Fibroblast of skin of abdomen (primary cell): Measurements from ENCODE around the gene RNF144A.

Experiments
- DNase-seq: peaks from one replicate; pipeline ENCODE4 v3.0.0-alpha.2; 2013

Gene RNF144A

GRCh38 chr2:6908291-6908690 lies 8.9 kb upstream of the RNF144A start:
- DNase-seq, result no peak

- DNase-seq, result no peak
These were observed 7.5 kb upstream of the RNF144A start for GRCh38 chr2:6909431-6910385.

- DNase-seq, result no peak
These were observed 5.5 kb upstream of the RNF144A start for GRCh38 chr2:6911721-6912120.

- no peak for DNase-seq
These were observed 3.6 kb upstream of the RNF144A start for GRCh38 chr2:6913415-6914157.

GRCh38 chr2:6914828-6915227 lies 2.4 kb upstream of the RNF144A start:
- no peak for DNase-seq

GRCh38 chr2:6915399-6915798 lies 1.8 kb upstream of the RNF144A start:
- DNase-seq, result no peak

GRCh38 chr2:6916224-6916623 lies 988 bp upstream of the RNF144A start:
- no peak for DNase-seq

GRCh38 chr2:6916736-6917070 lies 509 bp upstream of the RNF144A start:
- no peak for DNase-seq

- no peak for DNase-seq
These were observed 679 bp downstream of the RNF144A start for GRCh38 chr2:6917761-6918421.

GRCh38 chr2:6919901-6920742 lies 2.9 kb downstream of the RNF144A start:
- DNase-seq, result peak; percentile 17

- no peak for DNase-seq
These were observed 3.5 kb downstream of the RNF144A start for GRCh38 chr2:6920743-6921064.

- no peak for DNase-seq
These were observed 4.2 kb downstream of the RNF144A start for GRCh38 chr2:6921321-6921922.

- no peak for DNase-seq
These were observed 5.0 kb downstream of the RNF144A start for GRCh38 chr2:6922201-6922656.

GRCh38 chr2:6923319-6923718 lies 6.1 kb downstream of the RNF144A start:
- no peak for DNase-seq

- no peak for DNase-seq
These were observed 7.1 kb downstream of the RNF144A start for GRCh38 chr2:6924101-6924923.

GRCh38 chr2:6924924-6925409 lies 7.8 kb downstream of the RNF144A start:
- DNase-seq, result no peak

GRCh38 chr2:6926071-6926732 lies 9.0 kb downstream of the RNF144A start:
- no peak for DNase-seq

GRCh38 chr2:6927186-6927585 lies 10.0 kb downstream of the RNF144A start:
- no peak for DNase-seq

GRCh38 chr2:6927753-6928152 lies 10.5 kb downstream of the RNF144A start:
- no peak for DNase-seq

GRCh38 chr2:6928452-6928851 lies 11.2 kb downstream of the RNF144A start:
- no peak for DNase-seq
